HG02885 (cell line): ENCODE results near the gene WDR19.
"Not testable (repeated sequence)": the region's sequence is repeated elsewhere in the genome, so short reads cannot be mapped to it uniquely, and the experiment has no call there.

Source experiments
- ATAC-seq: cut with Tn5 transposase; IDR thresholded peaks from one replicate; pipeline ENCODE4 v1.9.1; 2021; ENCODE audit warnings: mild to moderate bottlenecking; ENCODE audit not compliant: unreplicated experiment, poor library complexity

The WDR19 gene

DNA sequence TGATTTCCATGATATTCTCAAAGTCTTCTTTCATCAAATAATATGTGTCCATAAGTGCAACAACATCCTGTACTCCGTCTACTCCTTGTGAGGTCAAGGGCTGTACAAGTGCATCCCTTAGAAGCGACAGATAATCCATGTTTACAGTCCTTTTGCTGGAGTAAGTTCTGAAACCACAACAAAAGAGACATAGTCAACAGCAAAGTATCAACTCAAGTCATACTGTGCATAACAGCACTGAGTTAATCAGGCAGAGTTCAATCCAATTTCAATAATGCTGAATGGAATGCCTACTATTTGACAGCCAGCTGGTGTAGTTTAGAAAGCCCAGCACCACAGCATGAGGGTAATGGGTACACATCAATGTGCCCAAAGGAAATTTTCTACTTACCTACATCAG lies 109.4 kb downstream of the WDR19 start:
- ATAC-seq = no peak

DNA sequence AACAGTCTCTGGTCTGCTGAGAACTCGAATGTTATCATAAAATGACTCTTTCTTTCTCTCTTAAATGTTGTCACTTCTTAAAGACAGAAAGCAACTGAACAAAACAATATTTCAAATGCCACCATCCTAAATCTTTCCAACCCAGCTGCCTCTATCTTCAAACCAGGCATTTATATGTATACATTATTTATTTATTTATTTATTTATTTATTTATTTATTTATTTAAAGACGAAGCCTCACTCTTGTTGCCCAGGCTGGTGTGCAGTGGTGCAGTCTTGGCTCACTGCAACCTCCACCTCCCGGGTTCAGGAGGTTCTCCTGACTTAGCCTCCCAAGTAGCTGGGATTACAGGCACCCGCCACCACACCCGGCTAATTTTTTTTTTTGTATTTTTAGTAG lies 110.1 kb downstream of the WDR19 start:
- not testable (repeated sequence) for ATAC-seq

DNA sequence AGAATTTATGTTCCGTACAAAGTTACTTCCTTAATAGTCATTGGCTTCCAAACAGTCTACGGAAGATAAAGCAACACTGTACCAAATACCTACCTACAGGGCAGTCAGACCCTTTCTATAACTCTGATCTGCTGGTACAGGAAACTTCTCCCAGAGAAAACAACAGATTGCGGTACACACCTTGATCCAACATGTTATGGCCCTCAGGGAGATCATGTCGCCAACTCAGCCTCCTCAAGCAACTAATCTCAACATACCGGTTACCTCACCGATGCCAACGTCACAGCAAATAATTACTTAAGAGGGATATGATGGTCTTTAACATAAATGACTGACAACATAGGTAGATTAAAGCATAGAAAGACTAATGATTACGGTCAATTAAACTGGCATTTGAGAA lies 113.5 kb downstream of the WDR19 start:
- no peak for ATAC-seq

DNA sequence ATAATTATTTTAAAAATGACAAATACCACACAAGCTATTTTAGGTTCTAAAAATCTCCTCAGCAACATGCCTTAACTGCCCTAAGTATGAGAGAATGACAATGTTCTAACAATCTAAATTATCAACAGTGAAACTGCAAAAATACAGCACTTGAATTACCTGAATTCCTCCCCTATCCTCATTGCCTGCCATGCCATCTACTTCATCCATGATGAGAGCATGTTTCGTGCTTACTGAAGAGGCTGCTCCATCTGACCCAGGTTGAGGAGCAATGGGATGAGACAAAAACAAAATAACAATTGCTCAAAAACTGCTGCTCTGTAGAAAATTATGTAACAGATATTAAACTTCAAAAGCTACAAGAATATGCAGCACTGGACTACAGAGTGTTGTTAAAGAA lies 120.6 kb downstream of the WDR19 start:
- ATAC-seq = no peak

DNA sequence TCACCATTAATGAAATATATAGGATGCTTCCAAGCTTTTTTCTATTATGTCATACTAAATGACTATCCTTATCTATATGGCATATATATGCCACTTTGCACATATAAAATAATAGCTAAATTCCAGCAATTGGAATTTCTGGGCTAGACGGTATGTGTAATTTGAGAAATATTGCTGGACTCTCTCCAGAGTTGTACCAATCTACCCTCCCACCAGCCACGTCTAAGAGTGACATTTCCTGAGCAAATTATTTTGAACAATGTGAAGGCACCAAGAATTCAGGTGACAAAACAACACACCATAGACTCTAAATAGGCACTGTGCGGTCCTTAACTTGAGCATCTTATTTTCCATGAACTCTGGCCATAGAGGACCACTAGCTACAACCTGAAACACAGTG lies 121.5 kb downstream of the WDR19 start:
- no peak for ATAC-seq

DNA sequence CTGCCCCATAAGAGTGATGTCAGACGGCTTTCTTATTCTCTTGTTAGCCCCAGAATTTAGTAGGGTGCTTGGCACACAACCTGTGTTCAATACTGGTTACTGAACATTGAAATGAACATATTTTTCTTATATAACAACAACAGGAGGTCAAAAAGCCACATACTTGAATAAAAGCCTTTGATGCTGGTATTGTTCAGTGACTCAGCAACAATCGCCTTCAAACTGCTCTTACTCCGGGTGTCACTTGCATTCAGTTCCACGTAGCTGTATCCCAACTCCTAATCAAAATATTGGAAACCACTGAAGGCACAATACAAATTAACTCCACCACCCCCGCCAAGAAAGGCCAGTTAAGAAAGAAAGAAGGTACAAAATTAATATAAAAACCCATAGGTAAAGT lies 122.3 kb downstream of the WDR19 start:
- no peak for ATAC-seq

DNA sequence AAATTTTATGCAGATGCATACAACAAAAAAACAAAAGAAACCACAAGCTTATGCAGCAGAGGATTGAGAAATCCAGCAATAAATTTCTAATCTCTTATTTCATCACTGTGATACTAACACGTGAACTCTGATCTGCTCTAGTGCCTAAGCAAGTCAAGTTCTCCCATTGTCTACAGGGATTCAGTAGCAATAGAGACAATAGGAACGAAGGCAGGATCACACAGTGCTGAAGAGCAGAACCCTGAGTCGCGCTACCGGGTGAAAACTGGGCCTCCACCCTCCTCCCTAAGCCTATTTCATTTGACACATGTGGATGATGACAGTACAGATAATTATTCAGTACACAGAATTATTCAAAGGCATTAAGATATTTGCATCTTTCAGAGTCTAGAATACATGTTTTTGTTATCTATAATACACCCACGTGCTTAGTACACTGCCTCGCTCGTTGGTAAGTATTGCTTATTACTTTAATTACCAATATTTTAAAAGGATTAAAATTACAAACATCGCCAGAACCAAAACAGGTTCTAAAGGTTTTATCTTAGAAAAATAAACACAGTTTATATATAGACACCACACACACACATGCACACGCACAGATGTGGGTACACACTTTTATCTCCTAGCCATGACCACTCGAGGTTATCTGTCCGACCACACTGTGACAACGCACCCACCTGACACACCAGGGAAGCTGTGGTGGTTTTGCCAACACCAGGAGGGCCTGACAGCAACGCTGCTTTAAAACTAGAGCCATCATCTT lies 123.8 kb downstream of the WDR19 start:
- no peak for ATAC-seq

DNA sequence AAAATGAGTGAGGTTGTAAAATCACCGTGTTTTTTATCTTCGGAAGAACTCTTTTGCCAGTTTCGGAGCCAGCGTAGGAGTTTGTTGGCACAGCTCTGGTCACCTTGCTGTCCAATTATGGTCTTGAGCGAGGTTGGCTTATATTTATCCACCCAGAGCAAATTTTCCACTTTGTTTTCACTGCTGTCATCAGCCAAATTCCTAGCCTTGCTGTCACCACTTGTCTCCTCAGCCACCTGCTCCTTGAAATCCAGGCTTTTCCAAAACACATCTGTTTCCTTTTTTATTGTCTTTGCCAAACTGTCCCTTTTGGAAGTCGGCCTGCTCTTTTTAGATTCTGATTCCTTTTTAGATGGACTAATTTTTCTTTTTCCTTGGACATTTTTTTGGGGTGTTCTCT lies 126.3 kb downstream of the WDR19 start:
- ATAC-seq = no peak

DNA sequence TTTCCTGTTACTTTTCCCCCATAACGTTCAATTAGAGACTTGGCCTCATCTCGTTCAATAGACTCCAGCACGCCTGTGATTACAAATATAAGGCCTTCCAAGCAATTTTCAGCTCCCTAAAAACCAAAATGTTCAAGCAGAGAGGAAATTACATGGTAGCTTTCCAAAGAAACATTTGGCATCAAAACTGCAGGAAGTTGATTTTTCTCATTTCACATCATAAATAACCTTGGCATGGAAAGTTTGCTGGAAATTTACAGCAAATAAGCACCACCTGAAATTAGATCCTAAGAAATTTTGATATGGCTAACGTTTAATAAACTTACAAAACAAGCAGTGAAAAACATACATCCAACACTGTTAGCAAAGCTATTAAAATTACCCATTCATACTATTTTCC lies 130.5 kb downstream of the WDR19 start:
- ATAC-seq = no peak

DNA sequence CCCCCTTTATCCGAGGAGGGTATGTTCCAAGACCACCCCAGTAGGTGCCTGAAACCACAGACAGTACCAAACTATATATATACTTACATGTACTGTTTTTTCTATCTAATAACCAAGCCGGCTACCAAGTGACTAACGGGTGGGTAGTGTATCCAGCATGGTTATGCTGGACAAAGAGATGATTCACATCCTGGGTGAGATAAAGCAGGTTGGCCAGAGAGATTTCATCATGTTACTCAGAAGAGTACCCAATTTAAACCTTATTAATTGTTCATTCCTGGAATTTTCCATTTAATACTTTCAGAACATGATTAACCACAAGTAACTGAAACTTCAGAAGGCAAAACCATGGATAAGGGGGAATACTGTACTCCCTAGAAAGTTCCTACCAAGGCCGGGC lies 137.3 kb downstream of the WDR19 start:
- ATAC-seq = no peak

DNA sequence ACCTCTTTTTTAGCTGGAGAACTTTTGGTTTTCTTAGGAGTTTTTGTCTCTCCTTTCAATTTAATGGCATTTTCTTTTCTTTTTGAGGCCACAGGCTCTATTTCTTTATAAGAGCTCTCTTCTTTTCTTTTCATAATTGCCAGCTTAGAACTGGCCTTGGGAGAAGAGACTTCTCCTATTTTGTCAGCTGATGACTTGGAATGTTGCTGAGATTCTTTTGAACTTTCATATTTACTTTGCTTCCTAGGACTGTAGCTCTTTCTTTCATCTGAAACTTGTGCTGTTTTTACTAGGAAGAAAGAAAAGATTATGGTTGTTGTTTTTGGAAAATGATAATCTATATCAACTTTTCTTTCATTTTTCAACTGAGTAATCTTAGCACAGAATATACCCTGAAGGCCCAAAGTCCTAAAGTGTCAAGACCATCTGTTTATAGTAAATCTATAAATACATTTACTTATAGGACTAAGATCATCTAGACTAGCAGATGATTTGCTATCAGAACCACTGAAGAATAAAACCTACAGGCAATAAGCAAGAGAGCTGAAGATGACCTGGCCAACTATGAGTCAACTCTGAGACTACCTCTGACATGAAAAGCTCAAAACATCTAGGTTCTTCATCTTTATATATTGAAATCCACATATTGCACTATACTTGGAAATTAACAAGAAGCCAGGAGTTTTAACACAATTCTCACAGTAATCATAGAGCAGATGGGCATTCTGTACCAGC lies 138.2 kb downstream of the WDR19 start:
- no peak for ATAC-seq

DNA sequence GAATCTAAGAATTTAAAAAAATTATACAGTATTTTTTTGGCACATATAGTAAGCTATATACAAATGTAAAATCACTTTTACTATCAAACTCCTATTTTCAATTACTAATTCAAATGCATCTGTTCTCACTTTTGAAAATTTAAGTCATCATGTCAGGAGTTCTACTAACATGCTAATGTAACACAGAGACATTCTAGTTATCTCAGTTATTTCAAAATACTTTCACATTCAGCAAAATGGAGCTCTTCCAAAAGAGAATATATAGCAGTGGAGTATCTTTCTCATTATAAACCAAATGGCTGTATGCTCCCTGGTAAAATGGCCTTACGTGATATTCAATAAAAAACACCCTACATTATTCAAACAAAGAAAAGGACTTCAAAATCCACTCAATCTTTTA lies 141.5 kb downstream of the WDR19 start:
- ATAC-seq = no peak

DNA sequence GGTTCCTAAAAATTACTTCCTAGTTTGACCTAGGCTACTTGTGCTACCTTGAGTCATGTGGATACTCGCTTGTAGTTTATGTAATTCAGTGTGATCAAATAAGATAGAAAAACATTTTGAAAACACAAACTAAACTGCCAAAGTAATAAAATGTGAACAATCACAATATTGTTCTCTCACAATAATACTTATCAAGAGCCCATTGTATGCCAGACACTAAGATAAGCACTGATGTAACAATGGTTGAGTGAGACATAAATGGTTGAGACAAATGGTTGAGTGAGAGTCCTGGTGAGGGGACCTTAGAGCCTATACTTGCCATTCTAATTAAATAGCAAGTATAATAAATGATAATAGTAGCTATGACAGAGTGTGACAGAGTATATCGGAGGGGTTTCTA lies 142.1 kb downstream of the WDR19 start:
- no peak for ATAC-seq

DNA sequence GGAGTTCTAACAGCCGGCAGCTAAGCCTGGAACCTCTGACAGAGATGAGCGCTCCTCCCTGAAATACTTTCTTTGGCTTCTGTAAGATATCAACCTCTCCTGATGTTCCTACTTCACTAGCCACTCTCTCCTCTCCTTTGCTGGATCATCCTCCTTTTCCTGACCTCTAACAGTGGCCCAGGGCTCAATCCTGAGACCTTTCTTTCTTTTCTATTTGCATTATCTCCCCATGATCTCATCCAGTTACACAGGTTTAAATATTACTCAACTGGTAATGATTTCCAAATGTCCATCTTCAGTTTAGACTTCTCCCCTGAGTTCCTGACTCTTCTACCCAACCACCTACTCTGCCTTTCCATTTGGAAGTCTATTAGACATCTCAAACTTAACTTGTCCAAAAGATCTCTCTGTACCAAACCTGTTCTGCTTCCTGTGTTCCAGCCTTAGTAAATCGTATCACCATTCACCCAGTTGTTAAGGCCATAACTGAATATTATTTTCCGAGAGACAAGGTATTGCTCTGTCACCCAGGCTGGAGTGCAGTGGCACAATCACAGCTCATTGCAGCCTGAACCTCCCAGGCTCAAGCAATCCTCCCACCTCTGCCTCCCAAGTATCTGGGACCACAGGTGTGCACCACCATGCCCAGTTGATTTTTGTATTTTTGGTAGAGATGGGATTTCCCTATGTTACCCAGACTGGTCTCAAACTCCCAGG lies 142.7 kb downstream of the WDR19 start:
- no peak for ATAC-seq

DNA sequence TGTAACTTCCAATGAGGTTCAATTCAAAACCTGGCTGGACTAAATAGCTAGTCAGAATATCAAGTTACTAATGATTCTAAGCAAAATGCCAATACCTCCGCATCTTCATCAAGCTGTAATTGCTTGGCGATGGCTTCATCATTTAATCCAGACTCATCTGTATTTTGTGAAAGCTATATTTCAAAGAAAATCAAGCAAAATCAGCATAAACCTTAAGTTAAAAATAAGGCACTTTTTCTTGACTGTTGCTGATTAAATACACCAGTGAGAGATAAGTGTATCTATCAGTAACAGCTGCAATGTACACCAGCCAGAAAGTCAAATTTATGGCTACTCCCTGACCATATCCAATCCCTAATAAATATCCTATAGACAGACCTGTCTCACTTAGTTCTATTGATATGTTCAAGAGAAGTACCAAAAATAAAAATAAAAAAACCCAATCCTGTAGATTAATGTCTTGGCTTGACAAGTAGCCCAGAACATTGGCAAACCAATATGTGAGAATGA lies 144.2 kb downstream of the WDR19 start:
- no peak for ATAC-seq

DNA sequence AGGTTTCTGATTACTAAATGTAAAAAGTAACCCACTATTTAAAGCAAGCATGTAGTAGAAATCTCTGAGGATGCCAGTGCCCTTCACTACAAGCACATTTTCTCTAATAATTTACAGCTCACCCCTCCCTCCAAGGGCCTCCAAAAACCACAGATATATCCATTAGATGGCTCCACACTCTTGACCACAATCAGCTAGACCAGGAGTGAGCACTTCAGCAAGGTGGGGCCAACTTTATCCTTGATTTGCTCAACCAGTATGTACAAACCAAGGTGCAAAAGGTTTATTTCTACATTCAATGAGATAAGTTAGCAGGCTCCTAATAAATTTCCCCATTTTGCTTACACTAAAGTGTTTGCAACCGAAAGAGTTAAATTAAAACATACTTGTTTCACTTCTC lies 148.0 kb downstream of the WDR19 start:
- no peak for ATAC-seq

DNA sequence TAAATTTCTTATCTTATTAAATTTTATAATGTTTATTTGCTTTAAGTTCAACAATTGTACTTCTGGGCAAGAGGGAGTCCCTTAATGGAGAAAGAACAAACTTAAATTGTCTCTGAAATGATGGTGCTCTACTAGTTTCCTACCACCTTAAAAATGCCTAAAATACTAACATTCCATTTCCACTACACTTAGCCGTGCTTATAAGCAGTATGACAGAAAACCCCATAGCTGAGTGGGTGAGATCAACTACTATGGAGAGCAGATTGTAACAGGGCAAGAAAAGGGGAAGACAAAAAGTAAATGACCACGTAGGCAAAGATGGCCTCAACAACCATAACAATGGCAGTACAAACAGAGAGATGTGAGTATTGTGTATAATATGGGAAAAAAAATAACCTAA lies 148.9 kb downstream of the WDR19 start:
- ATAC-seq = no peak
